Measurements from ENCODE around the gene CCL5. TPM values are rescaled to one million over a fixed set of nuclear protein-coding genes. Genes with fewer than 3 reads are reported as not detected.
A peak's percentile ranks its signal among the peaks of the same experiment; 100 is the strongest.

CCL5 gene
- total and polyA plus RNA-seq, 4 donors, result 3.2 to 15.3 (median 10.7) TPM

- Histone ChIP-seq H3K9ac (ENCODE audit: insufficient read depth in 1 of 2, low read length in 2 of 2) (no peak overlapping the region), H3K4me1 (ENCODE audit: control insufficient read depth in 5 of 5, insufficient read depth in 5 of 5, low read length in 5 of 5) (peaks cover 0 to 11% (median 4%) of the 10 kb centered on the region in 5 donors), H3K36me3 (ENCODE audit: control insufficient read depth in 4 of 4, insufficient read depth in 4 of 4, low read length in 4 of 4) (no peaks in the 10 kb centered on the region), H3K27me3 (ENCODE audit: control insufficient read depth in 3 of 3, insufficient read depth in 3 of 3, low read length in 2 of 3) (no peaks in the 10 kb centered on the region), H3K4me3 (no peak overlapping the region), H3K27ac (ENCODE audit: low read depth in 1 of 2, low read length in 1 of 2) (no peak overlapping the region), H3K9me3 (ENCODE audit: control insufficient read depth in 4 of 4, insufficient read depth in 3 of 4, low read length in 3 of 4) (no peaks in the 10 kb centered on the region)
- TF ChIP-seq CTCF (IDR thresholded peaks at IDR 0.05; ENCODE audit: control extremely low read depth, extremely low read depth), result no peak
- 81 to 83% methylated on average over 4 of the region's 4 CpGs for WGBS, 2 donors
- DNase-seq (no peak), ATAC-seq (ENCODE audit: insufficient read depth, low FRiP score) (no peak)
These were observed 11.1 kb upstream of the CCL5 start for GRCh38 chr17:35891269-35891668.

- no peaks in the 10 kb centered on the region for H3K36me3 ChIP-seq (ENCODE audit: control insufficient read depth in 4 of 4, insufficient read depth in 4 of 4, low read length in 4 of 4)
- peaks cover 0 to 11% (median 4%) of the 10 kb centered on the region in 5 donors for H3K4me1 ChIP-seq (ENCODE audit: control insufficient read depth in 5 of 5, insufficient read depth in 5 of 5, low read length in 5 of 5)
- no peaks in the 10 kb centered on the region for H3K27me3 ChIP-seq (ENCODE audit: control insufficient read depth in 3 of 3, insufficient read depth in 3 of 3, low read length in 2 of 3)
- H3K9me3 ChIP-seq (ENCODE audit: control insufficient read depth in 4 of 4, insufficient read depth in 3 of 4, low read length in 3 of 4), result no peaks in the 10 kb centered on the region
- no peak overlapping the region for H3K9ac ChIP-seq (ENCODE audit: insufficient read depth in 1 of 2, low read length in 2 of 2)
- WGBS, 2 donors, result 71 to 74% methylated on average over 4 of the region's 4 CpGs
- ATAC-seq (ENCODE audit: insufficient read depth, low FRiP score), result peak; percentile 19
- no peak overlapping the region for H3K4me3 ChIP-seq
- H3K27ac ChIP-seq (ENCODE audit: low read depth in 1 of 2, low read length in 1 of 2), result no peak overlapping the region
- DNase-seq, result no peak
- no peak for TF ChIP-seq CTCF (IDR thresholded peaks at IDR 0.05; ENCODE audit: control extremely low read depth, extremely low read depth)
These were observed 10.6 kb upstream of the CCL5 start for GRCh38 chr17:35890774-35891155.

- Histone ChIP-seq H3K36me3 (ENCODE audit: control insufficient read depth in 4 of 4, insufficient read depth in 4 of 4, low read length in 4 of 4) (no peaks in the 10 kb centered on the region), H3K27ac (ENCODE audit: low read depth in 1 of 2, low read length in 1 of 2) (peak overlapping the region in 1 of 2 donors; percentile 52)
These were observed 9.9 kb upstream of the CCL5 start for GRCh38 chr17:35889818-35890773.

More at GRCh38 chr17:35889818-35890773, 9.9 kb upstream of the CCL5 start:
- 78 to 89% methylated on average over 2 of the region's 2 CpGs for WGBS, 2 donors
- DNase-seq (peak; percentile 85 to 94 (median 94)), ATAC-seq (ENCODE audit: insufficient read depth, low FRiP score) (no peak)
- Histone ChIP-seq H3K9me3 (ENCODE audit: control insufficient read depth in 4 of 4, insufficient read depth in 3 of 4, low read length in 3 of 4) (no peaks in the 10 kb centered on the region), H3K4me1 (ENCODE audit: control insufficient read depth in 5 of 5, insufficient read depth in 5 of 5, low read length in 5 of 5) (peaks cover 0 to 11% (median 4%) of the 10 kb centered on the region in 5 donors), H3K4me3 (no peak overlapping the region), H3K27me3 (ENCODE audit: control insufficient read depth in 3 of 3, insufficient read depth in 3 of 3, low read length in 2 of 3) (no peaks in the 10 kb centered on the region), H3K9ac (ENCODE audit: insufficient read depth in 1 of 2, low read length in 2 of 2) (no peak overlapping the region)
- no peak for TF ChIP-seq CTCF (IDR thresholded peaks at IDR 0.05; ENCODE audit: control extremely low read depth, extremely low read depth)

Measured in lung (tissue), 12 donors.